ENCODE measurements around the gene GRB14. TPM values are rescaled to one million over a fixed set of nuclear protein-coding genes. Genes with fewer than 3 reads are reported as not detected.

GRB14 gene
- total RNA-seq, 1 donor from 2014 or later, result 39.3 TPM

- Histone ChIP-seq H3K4me3 (no peak overlapping the region), H3K27me3 (ENCODE audit: low read depth) (no peaks in the 10 kb centered on the region), H3K27ac (replicated peaks) (no peak overlapping the region), H3K4me1 (peaks cover 13% of the 10 kb centered on the region), H3K9me3 (replicated peaks) (peaks cover 35% of the 10 kb centered on the region), H3K36me3 (peaks cover 5% of the 10 kb centered on the region)
- no peak for TF ChIP-seq CTCF (IDR thresholded peaks at IDR 0.05; ENCODE audit: borderline replicate concordance)
- DNase-seq, result no peak
- intact Hi-C loops (cut with micrococcal nuclease), result no loop called here
Observed at GRCh38 chr2:164512871-164513270, 108.4 kb downstream of the GRB14 start.

- Histone ChIP-seq H3K27ac (replicated peaks) (no peak overlapping the region), H3K4me1 (peaks cover 13% of the 10 kb centered on the region), H3K9me3 (replicated peaks) (peaks cover 25% of the 10 kb centered on the region), H3K36me3 (peaks cover 5% of the 10 kb centered on the region), H3K27me3 (ENCODE audit: low read depth) (no peaks in the 10 kb centered on the region), H3K4me3 (no peak overlapping the region)
- DNase-seq, result no peak
- no peak for TF ChIP-seq CTCF (IDR thresholded peaks at IDR 0.05; ENCODE audit: borderline replicate concordance)
- intact Hi-C loops (cut with micrococcal nuclease), result no loop called here
Observed at GRCh38 chr2:164511738-164512137, 109.5 kb downstream of the GRB14 start.

GRCh38 chr2:164510895-164511294 is 110.4 kb downstream of the GRB14 start:
- Histone ChIP-seq H3K36me3 (no peaks in the 10 kb centered on the region), H3K4me1 (peaks cover 13% of the 10 kb centered on the region), H3K27me3 (ENCODE audit: low read depth) (no peaks in the 10 kb centered on the region), H3K4me3 (no peak overlapping the region), H3K9me3 (replicated peaks) (peaks cover 16% of the 10 kb centered on the region), H3K27ac (replicated peaks) (peak overlapping the region; percentile 6)
- DNase-seq, result peak; percentile 49
- intact Hi-C loops (cut with micrococcal nuclease), result no loop called here
- TF ChIP-seq CTCF (IDR thresholded peaks at IDR 0.05; ENCODE audit: borderline replicate concordance), result no peak

GRCh38 chr2:164509137-164509877 is 112.0 kb downstream of the GRB14 start:
- DNase-seq, result no peak
- H3K36me3 ChIP-seq, result no peaks in the 10 kb centered on the region
- H3K4me3 ChIP-seq, result no peak overlapping the region
- intact Hi-C loops (cut with micrococcal nuclease), result no loop called here
- no peak overlapping the region for H3K27ac ChIP-seq (replicated peaks)
- no peaks in the 10 kb centered on the region for H3K27me3 ChIP-seq (ENCODE audit: low read depth)
- no peak for TF ChIP-seq CTCF (IDR thresholded peaks at IDR 0.05; ENCODE audit: borderline replicate concordance)
- peaks cover 2% of the 10 kb centered on the region for H3K9me3 ChIP-seq (replicated peaks)
- peaks cover 13% of the 10 kb centered on the region for H3K4me1 ChIP-seq

- Histone ChIP-seq H3K36me3 (no peaks in the 10 kb centered on the region), H3K4me1 (no peaks in the 10 kb centered on the region), H3K4me3 (no peak overlapping the region), H3K27ac (replicated peaks) (no peak overlapping the region), H3K27me3 (ENCODE audit: low read depth) (no peaks in the 10 kb centered on the region), H3K9me3 (replicated peaks) (no peaks in the 10 kb centered on the region)
- TF ChIP-seq CTCF (IDR thresholded peaks at IDR 0.05; ENCODE audit: borderline replicate concordance), result peak; percentile 34
- intact Hi-C loops (cut with micrococcal nuclease), result no loop called here
- no peak for DNase-seq
Observed at GRCh38 chr2:164504253-164504652, 117.0 kb downstream of the GRB14 start.
